H1 (cell line): ENCODE measurements around the gene TNIK. TPM values are rescaled to one million over a fixed set of nuclear protein-coding genes. Genes with fewer than 3 reads are reported as not detected.

Experiments
- CTCF ChIA-PET: fragments of 300-600 bp; sonication (Branson Sonifier 250); formaldehyde crosslinking; loops from one replicate; lab custom pipeline; 2021; ENCODE audit not compliant: partially characterized antibody; lab: Charles Lee
- POLR2A ChIA-PET: fragments of 300-600 bp; sonication (Branson Sonifier 250); formaldehyde crosslinking; loops from one replicate; lab custom pipeline; 2021; ENCODE audit warnings: inconsistent platforms; ENCODE audit not compliant: partially characterized antibody; lab: Charles Lee
- DNase-seq, 2 experiments: peaks; one replicate each; pipeline versions ENCODE4 v3.0.0 to v3.0.0-alpha.2; 2010 to 2022; ENCODE audit warnings: low spot score in 2 of 2, low read depth in 1 of 2, mixed read lengths in 1 of 2
- FAIRE-seq: peaks from 2 replicates; lab custom pipeline; 2011; peaks lifted over from hg19 to GRCh38; lab: Jason Lieb, UNC
- H2AFZ ChIP-seq: 2 replicates; pipeline ENCODE4 v1.8.1; 2012; ENCODE audit warnings: low read length, inconsistent platforms
- H2AK5ac ChIP-seq: 2 replicates; pipeline ENCODE4 v1.6.1; 2013; ENCODE audit warnings: low read depth, low read length
- H2BK120ac ChIP-seq: replicated peaks from 2 replicates; pipeline ENCODE3; 2013; ENCODE audit warnings: low read depth, low read length, inconsistent platforms
- H2BK12ac ChIP-seq: 2 replicates; pipeline ENCODE4 v1.6.1; 2013; ENCODE audit warnings: low read depth, low read length
- H2BK15ac ChIP-seq: 2 replicates; pipeline ENCODE4 v1.6.1; 2013; ENCODE audit warnings: low read length
- H2BK20ac ChIP-seq: 2 replicates; pipeline ENCODE4 v1.6.1; 2013; ENCODE audit warnings: low read length
- H2BK5ac ChIP-seq: 2 replicates; pipeline ENCODE4 v1.6.1; 2013; ENCODE audit warnings: low read depth, low read length
- H3K14ac ChIP-seq: 2 replicates; pipeline ENCODE4 v1.6.1; 2013; ENCODE audit warnings: inconsistent platforms; ENCODE audit not compliant: insufficient read length
- H3K18ac ChIP-seq: 2 replicates; pipeline ENCODE4 v1.6.1; 2013; ENCODE audit warnings: low read length; ENCODE audit errors: extremely low read depth
- H3K23ac ChIP-seq: 2 replicates; pipeline ENCODE4 v1.6.1; 2013; ENCODE audit warnings: inconsistent platforms; ENCODE audit not compliant: insufficient read length
- H3K23me2 ChIP-seq: 2 replicates; pipeline ENCODE4 v1.6.1; 2013; ENCODE audit warnings: low read depth, low read length
- H3K27ac ChIP-seq: 2 replicates; pipeline ENCODE4 v1.6.1; 2011; ENCODE audit warnings: low read depth, low read length, inconsistent platforms
- H3K27me3 ChIP-seq, 4 experiments: replicated peaks in 1 of 4; 1 replicate in 1 of 4; 2 replicates in 3 of 4; pipeline versions ENCODE4 v1.6.1 to v1.8.1; 2011 to 2013; ENCODE audit warnings: low read length in 3 of 4, mild to moderate bottlenecking in 3 of 4, inconsistent platforms in 2 of 4, mixed read lengths in 2 of 4, moderate library complexity in 1 of 4; ENCODE audit not compliant: control insufficient read depth in 3 of 4, insufficient read depth in 3 of 4; ENCODE audit errors: extremely low read depth in 1 of 4
- H3K36me3 ChIP-seq, 4 experiments: 2 replicates each; pipeline versions ENCODE4 v1.6.1 to v1.8.1; 2011 to 2013; ENCODE audit warnings: mild to moderate bottlenecking in 4 of 4, low read length in 3 of 4, moderate library complexity in 2 of 4, control low read depth in 1 of 4, inconsistent platforms in 1 of 4; ENCODE audit not compliant: insufficient read depth in 4 of 4, control insufficient read depth in 2 of 4
- H3K4ac ChIP-seq: replicated peaks from 2 replicates; pipeline ENCODE3; 2013; ENCODE audit warnings: low read length, low read depth, mixed read lengths, inconsistent platforms; ENCODE audit not compliant: insufficient read length
- H3K4me1 ChIP-seq, 4 experiments: replicated peaks in 1 of 4; 1 replicate in 1 of 4; 2 replicates in 3 of 4; pipeline versions ENCODE4 v1.6.1 to v1.8.1; 2011 to 2013; ENCODE audit warnings: low read length in 3 of 4, inconsistent platforms in 2 of 4, mixed read lengths in 1 of 4; ENCODE audit not compliant: insufficient read depth in 4 of 4, control insufficient read depth in 3 of 4
- H3K4me2 ChIP-seq, 2 experiments: 2 replicates each; pipeline versions ENCODE4 v1.6.1 to v1.8.1; 2011 to 2013; ENCODE audit warnings: low read depth in 2 of 2, low read length in 2 of 2, control low read depth in 1 of 2, inconsistent platforms in 1 of 2, mild to moderate bottlenecking in 1 of 2; ENCODE audit not compliant: insufficient read depth in 1 of 2
- H3K4me3 ChIP-seq, 4 experiments: fragments of 200-600, 300-600 bp in 1 of 4; sonication (generic), shearing (Covaris generic), sonication (Bioruptor Twin) in 1 of 4; 2 replicates each; pipeline versions ENCODE4 v1.5.1 to v1.8.1; 2011 to 2016; ENCODE audit warnings: low read length in 4 of 4, low read depth in 3 of 4, control low read depth in 2 of 4, inconsistent platforms in 2 of 4, mild to moderate bottlenecking in 2 of 4, mixed read lengths in 1 of 4, moderate library complexity in 1 of 4; ENCODE audit not compliant: insufficient read depth in 2 of 4; ENCODE audit errors: extremely low read depth in 1 of 4
- H3K56ac ChIP-seq: replicated peaks from 2 replicates; pipeline ENCODE3; 2013; ENCODE audit warnings: low read depth, mild to moderate bottlenecking, mixed read lengths, low read length, inconsistent platforms; ENCODE audit not compliant: insufficient read length
- H3K79me1 ChIP-seq: 2 replicates; pipeline ENCODE4 v1.6.1; 2013; ENCODE audit warnings: low read depth, low read length, control low read depth
- H3K79me2 ChIP-seq, 2 experiments: 2 replicates each; pipeline versions ENCODE4 v1.6.1 to v1.8.1; 2012 to 2013; ENCODE audit warnings: low read length in 2 of 2, mild to moderate bottlenecking in 2 of 2, inconsistent platforms in 1 of 2; ENCODE audit not compliant: insufficient read depth in 2 of 2, control insufficient read depth in 1 of 2
- H3K9ac ChIP-seq, 4 experiments: replicated peaks in 1 of 4; 1 replicate in 1 of 4; 2 replicates in 3 of 4; pipeline versions ENCODE4 v1.6.1 to v1.8.1; 2011 to 2013; ENCODE audit warnings: low read depth in 3 of 4, low read length in 3 of 4, control low read depth in 2 of 4, mild to moderate bottlenecking in 2 of 4, moderate library complexity in 2 of 4, inconsistent platforms in 1 of 4; ENCODE audit errors: extremely low read depth in 1 of 4
- H3K9me3 ChIP-seq, 2 experiments: 2 replicates each; pipeline versions ENCODE4 v1.6.1 to v1.8.1; 2012 to 2013; ENCODE audit warnings: mild to moderate bottlenecking in 2 of 2, moderate library complexity in 2 of 2, control low read depth in 1 of 2, inconsistent platforms in 1 of 2, low read depth in 1 of 2, low read length in 1 of 2, mixed read lengths in 1 of 2; ENCODE audit not compliant: insufficient read depth in 2 of 2
- H4K20me1 ChIP-seq, 2 experiments: replicated peaks in 1 of 2; 2 replicates each; pipeline versions ENCODE3 to v1.8.1; 2011 to 2013; ENCODE audit warnings: inconsistent platforms in 2 of 2, low read length in 2 of 2, mild to moderate bottlenecking in 1 of 2; ENCODE audit not compliant: insufficient read depth in 2 of 2, control insufficient read depth in 1 of 2
- H4K5ac ChIP-seq: 2 replicates; pipeline ENCODE4 v1.6.1; 2013; ENCODE audit warnings: low read length, low read depth, mixed read lengths, inconsistent platforms; ENCODE audit not compliant: insufficient read length
- H4K8ac ChIP-seq: 2 replicates; pipeline ENCODE4 v1.8.0; 2013; ENCODE audit warnings: mild to moderate bottlenecking, moderate library complexity, low read length, inconsistent platforms; ENCODE audit not compliant: insufficient read depth; ENCODE audit errors: extremely low read depth
- H4K91ac ChIP-seq: replicated peaks from 2 replicates; pipeline ENCODE3; 2013; ENCODE audit warnings: low read length, mixed read lengths, inconsistent platforms; ENCODE audit not compliant: insufficient read length
- CEBPB ChIP-seq: IDR thresholded peaks from 2 replicates; pipeline ENCODE4 v1.6.1; 2012; ENCODE audit warnings: low read depth, low read length
- CHD2 ChIP-seq: IDR thresholded peaks from 2 replicates; pipeline ENCODE4 v1.6.1; 2012; ENCODE audit warnings: low read length, improper control_type of control experiment
- CREB1 ChIP-seq: IDR thresholded peaks from 2 replicates; pipeline ENCODE4 v1.6.1; 2012; ENCODE audit warnings: inconsistent platforms
- HDAC2 ChIP-seq, 2 experiments: fragments of 300-600 bp in 1 of 2; sonication (generic) in 1 of 2; IDR thresholded peaks; 2 replicates each; pipeline ENCODE4 v1.6.1; 2011 to 2012; ENCODE audit warnings: low read depth in 2 of 2, low read length in 2 of 2, mild to moderate bottlenecking in 2 of 2, moderate library complexity in 2 of 2, borderline replicate concordance in 1 of 2, inconsistent platforms in 1 of 2
- KDM5A ChIP-seq: fragments of 200-600 bp; IDR thresholded peaks from 2 replicates; pipeline ENCODE4 v1.7.1; 2012; ENCODE audit warnings: mild to moderate bottlenecking, low read length, inconsistent platforms, mixed read lengths
- MAFK ChIP-seq: IDR thresholded peaks from 2 replicates; pipeline ENCODE4 v1.6.1; 2012; ENCODE audit warnings: low read depth, mild to moderate bottlenecking, improper control_type of control experiment, low read length
- POLR2AphosphoS5 ChIP-seq: IDR thresholded peaks from 2 replicates; pipeline ENCODE4 v1.6.1; 2011; ENCODE audit warnings: low read depth, low read length
- POU5F1 ChIP-seq: IDR thresholded peaks from 2 replicates; pipeline ENCODE4 v1.6.1; 2011; ENCODE audit warnings: low read depth, mild to moderate bottlenecking, low read length, moderate library complexity
- SIRT6 ChIP-seq: IDR thresholded peaks from one replicate; pipeline ENCODE4 v1.7.1; 2012; ENCODE audit warnings: low read length, inconsistent platforms
- SIX5 ChIP-seq: IDR thresholded peaks from 2 replicates; pipeline ENCODE4 v1.6.1; 2011; ENCODE audit warnings: mild to moderate bottlenecking, low read depth, low read length
- SP1 ChIP-seq: IDR thresholded peaks from 2 replicates; pipeline ENCODE4 v1.6.1; 2011; ENCODE audit warnings: low read depth, low read length
- TAF1 ChIP-seq: IDR thresholded peaks from 2 replicates; pipeline ENCODE4 v1.6.1; 2011; ENCODE audit warnings: mild to moderate bottlenecking, low read depth, low read length
- TBP ChIP-seq: IDR thresholded peaks from 2 replicates; pipeline ENCODE4 v1.6.1; 2011; ENCODE audit warnings: low read depth, low read length, improper control_type of control experiment
- TCF12 ChIP-seq: IDR thresholded peaks from 2 replicates; pipeline ENCODE4 v1.6.1; 2011; ENCODE audit warnings: low read depth, mild to moderate bottlenecking, low read length
- ZNF274 ChIP-seq: IDR thresholded peaks from 2 replicates; pipeline ENCODE4 v1.7.0; 2012; ENCODE audit warnings: low read length, borderline replicate concordance; ENCODE audit errors: extremely low read depth
- polyA plus RNA-seq, 7 experiments: library from polyadenylated mRNA; depleted of rRNA in 3 of 7; stranded (reverse) in 5 of 7; unstranded in 2 of 7; fragments of >200 nt in 5 of 7; fragments of 200-250 nt in 2 of 7; gene quantifications; 1 replicate in 5 of 7; 2 replicates in 1 of 7; 4 replicates in 1 of 7; pipeline versions ENCODE4 v1.2.1 to v1.2.3, GENCODE V29; 2011 to 2013; ENCODE audit warnings: missing spikeins in 2 of 7, mixed read lengths in 2 of 7
- total RNA-seq: library from RNA; stranded (reverse); fragmentation: NEBNext Ultra II Directional; extraction: Animal tissue kit (Norgen Biotek cat#: 25700); gene quantifications from 2 replicates; pipeline ENCODE4 v1.2.1, GENCODE V29; 2021
- TF ChIP-seq, protein P1 (sequence below): IDR thresholded peaks from 2 replicates; pipeline ENCODE4 v1.6.1; 2011; ENCODE audit warnings: low read depth, mild to moderate bottlenecking, low read length; ENCODE audit not compliant: insufficient read depth

TNIK gene
- total and polyA plus RNA-seq, 2 of the 8 experiments (the other 6 are each of a cell fraction or from before 2014, with no cell fraction given): 7.4 to 42.0 TPM

DNA sequence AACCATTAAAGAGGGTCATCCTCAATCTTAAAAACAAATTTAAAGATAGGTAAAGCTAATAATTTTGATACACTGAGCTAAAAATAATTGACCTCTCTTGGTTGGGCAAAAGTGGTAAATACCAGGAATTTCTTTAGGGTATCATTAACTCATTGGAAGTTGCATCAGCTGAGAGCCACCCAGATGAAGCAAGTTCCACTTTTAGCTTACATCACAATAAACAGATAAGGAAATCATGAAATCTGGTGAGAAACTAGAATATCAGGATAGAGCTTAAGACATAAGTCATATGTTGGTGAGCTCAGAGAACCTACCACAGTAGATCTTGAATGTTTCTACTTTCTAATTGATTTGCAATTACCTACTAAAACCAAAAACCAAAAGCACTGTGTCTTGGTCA lies 336.3 kb downstream of the TNIK start:
- H2BK15ac ChIP-seq: no peak overlapping the region
- H2AFZ ChIP-seq: no peak overlapping the region
- H4K91ac ChIP-seq: no peak overlapping the region
- H3K27ac ChIP-seq: no peak overlapping the region
- no peak overlapping the region for H4K8ac ChIP-seq
- FAIRE-seq (no peak), DNase-seq (no peak)
- H3K36me3 ChIP-seq: peaks cover 0 to 5% (median 2%) of the 10 kb centered on the region in 4 experiments; a peak in 4 of 8 replicates
- H3K79me1 ChIP-seq: no peaks in the 10 kb centered on the region
- no peaks in the 10 kb centered on the region for H3K9me3 ChIP-seq
- H3K27me3 ChIP-seq: no peaks in the 10 kb centered on the region
- no peak overlapping the region for H3K56ac ChIP-seq
- no peak overlapping the region for H3K4ac ChIP-seq
- H2BK12ac ChIP-seq: no peak overlapping the region
- H3K9ac ChIP-seq: no peak overlapping the region
- CTCF ChIA-PET: interaction anchor here (1.2 kb wide), 1 partner anchor 10 kb away, joined by 7 read pairs; no protein-coding TSS in a partner anchor
- H3K4me2 ChIP-seq: no peak overlapping the region
- no peak overlapping the region for H2BK20ac ChIP-seq
- H4K5ac ChIP-seq: no peak overlapping the region
- no peak overlapping the region for H3K4me3 ChIP-seq
- POLR2A ChIA-PET: no interaction called here
- no peak overlapping the region for H2AK5ac ChIP-seq
- H3K23me2 ChIP-seq: no peaks in the 10 kb centered on the region
- no peak overlapping the region for H3K23ac ChIP-seq
- no peak overlapping the region for H2BK5ac ChIP-seq
- H3K14ac ChIP-seq: no peak overlapping the region
- no peak overlapping the region for H2BK120ac ChIP-seq
- H3K4me1 ChIP-seq: peaks cover 0 to 2% (median 0%) of the 10 kb centered on the region in 4 experiments; a peak in 1 of 7 replicates
- no peaks in the 10 kb centered on the region for H4K20me1 ChIP-seq
- no peak overlapping the region for H3K18ac ChIP-seq
- no peaks in the 10 kb centered on the region for H3K79me2 ChIP-seq
- no peak for TF ChIP-seq SP1
- no peak for TF ChIP-seq TAF1
- no peak for TF ChIP-seq POLR2AphosphoS5
- TF ChIP-seq SIX5: no peak
- TF ChIP-seq KDM5A: no peak
- TF ChIP-seq ZNF274: no peak
- TF ChIP-seq CHD2: no peak
- no peak for TF ChIP-seq SIRT6
- TF ChIP-seq POU5F1: no peak
- TF ChIP-seq MAFK: no peak
- no peak for TF ChIP-seq HDAC2 (IDR thresholded peaks at IDR 0.05; ENCODE audit: borderline replicate concordance in 1 of 2, low read depth in 2 of 2, low read length in 2 of 2)
- TF ChIP-seq, protein P1, sequence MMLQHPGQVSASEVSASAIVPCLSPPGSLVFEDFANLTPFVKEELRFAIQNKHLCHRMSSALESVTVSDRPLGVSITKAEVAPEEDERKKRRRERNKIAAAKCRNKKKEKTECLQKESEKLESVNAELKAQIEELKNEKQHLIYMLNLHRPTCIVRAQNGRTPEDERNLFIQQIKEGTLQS: no peak
- TF ChIP-seq TCF12: no peak
- no peak for TF ChIP-seq TBP
- TF ChIP-seq CEBPB: no peak
- TF ChIP-seq CREB1: no peak
